ENCODE results near the gene RDH12. TPM values are rescaled to one million over a fixed set of nuclear protein-coding genes. Genes with fewer than 3 reads are reported as not detected.

Gene RDH12
- total RNA-seq, 1 experiment from 2014 or later = not detected

DNA sequence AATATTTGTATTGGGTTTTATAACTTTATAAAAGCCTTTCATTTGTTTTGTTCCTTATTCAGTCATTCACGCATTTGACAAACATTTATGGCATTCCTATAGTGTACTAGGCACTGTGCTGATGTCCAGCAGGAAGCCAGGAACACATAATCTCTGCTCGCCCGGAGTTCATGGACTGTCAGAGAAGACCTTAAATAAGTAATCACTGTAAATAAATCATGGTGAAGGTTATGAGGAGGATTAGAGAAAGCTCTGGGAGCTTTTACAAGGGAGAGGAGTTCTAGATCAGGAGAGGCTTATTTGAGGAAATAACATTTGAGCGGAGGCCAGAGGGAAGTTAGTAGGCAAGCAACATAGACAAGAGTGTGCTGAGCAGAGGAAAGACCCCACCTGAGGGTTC lies 4.7 kb upstream of the RDH12 start:
- Mint-ChIP-seq H3K36me3 (ENCODE audit: insufficient read depth, unreplicated experiment) (peaks cover 23% of the 10 kb centered on the region), H3K4me3 (ENCODE audit: unreplicated experiment) (no peak overlapping the region), H3K27ac (ENCODE audit: unreplicated experiment) (no peak overlapping the region), H3K27me3 (ENCODE audit: insufficient read depth, unreplicated experiment) (no peaks in the 10 kb centered on the region), H3K4me1 (ENCODE audit: low read depth, unreplicated experiment) (peaks cover 6% of the 10 kb centered on the region), H3K9me3 (ENCODE audit: unreplicated experiment) (no peaks in the 10 kb centered on the region)
- POLR2A ChIA-PET = no interaction called here
- intact Hi-C loops (cut with micrococcal nuclease; ENCODE audit: unreplicated experiment) = no loop called here
- no peaks in the 10 kb centered on the region for H3K27me3 ChIP-seq (replicated peaks; ENCODE audit: control insufficient read depth, insufficient read depth, low read length)
- no peaks in the 10 kb centered on the region for H3K9me3 ChIP-seq
- 0 out of 2 replicates have a peak, but pooled peaks cover 7% of the 10 kb centered on the region for H3K4me1 ChIP-seq
- no peaks in the 10 kb centered on the region for H3K36me3 ChIP-seq (ENCODE audit: control insufficient read depth, insufficient read depth, low read length)
- no peak overlapping the region for H3K4me3 ChIP-seq (ENCODE audit: low read depth, low read length)
- DNase-seq = no peak
- CTCF ChIA-PET = no interaction called here
- no TSS peak for BruUV-seq (replicated peaks)
- TF ChIP-seq, protein P1, sequence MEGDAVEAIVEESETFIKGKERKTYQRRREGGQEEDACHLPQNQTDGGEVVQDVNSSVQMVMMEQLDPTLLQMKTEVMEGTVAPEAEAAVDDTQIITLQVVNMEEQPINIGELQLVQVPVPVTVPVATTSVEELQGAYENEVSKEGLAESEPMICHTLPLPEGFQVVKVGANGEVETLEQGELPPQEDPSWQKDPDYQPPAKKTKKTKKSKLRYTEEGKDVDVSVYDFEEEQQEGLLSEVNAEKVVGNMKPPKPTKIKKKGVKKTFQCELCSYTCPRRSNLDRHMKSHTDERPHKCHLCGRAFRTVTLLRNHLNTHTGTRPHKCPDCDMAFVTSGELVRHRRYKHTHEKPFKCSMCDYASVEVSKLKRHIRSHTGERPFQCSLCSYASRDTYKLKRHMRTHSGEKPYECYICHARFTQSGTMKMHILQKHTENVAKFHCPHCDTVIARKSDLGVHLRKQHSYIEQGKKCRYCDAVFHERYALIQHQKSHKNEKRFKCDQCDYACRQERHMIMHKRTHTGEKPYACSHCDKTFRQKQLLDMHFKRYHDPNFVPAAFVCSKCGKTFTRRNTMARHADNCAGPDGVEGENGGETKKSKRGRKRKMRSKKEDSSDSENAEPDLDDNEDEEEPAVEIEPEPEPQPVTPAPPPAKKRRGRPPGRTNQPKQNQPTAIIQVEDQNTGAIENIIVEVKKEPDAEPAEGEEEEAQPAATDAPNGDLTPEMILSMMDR (IDR thresholded peaks at IDR 0.05; ENCODE audit: insufficient read depth in 1 of 2, low read depth in 1 of 2, low read length in 1 of 2, severe bottlenecking in 1 of 2, unreplicated experiment in 1 of 2) = no peak

DNA sequence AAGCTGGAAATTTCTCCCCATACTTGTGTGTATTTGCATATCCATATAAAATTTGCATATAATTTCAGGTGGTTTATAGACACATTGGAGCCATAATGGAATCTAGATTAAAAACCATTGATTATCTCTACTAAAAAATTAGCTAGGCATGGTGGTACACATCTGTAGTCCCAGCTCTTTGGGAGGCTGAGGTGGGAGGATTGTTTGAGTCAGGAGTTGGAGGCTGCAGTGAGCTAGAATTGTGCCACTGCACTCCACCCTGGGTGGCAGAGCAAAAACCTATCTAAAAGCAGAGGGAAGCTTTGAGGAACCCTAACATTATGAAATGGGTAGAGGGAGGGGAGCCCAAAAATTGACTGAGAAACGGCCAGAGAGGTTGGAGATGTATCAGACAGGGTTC lies 3.5 kb upstream of the RDH12 start:
- Histone ChIP-seq H3K9me3 (no peaks in the 10 kb centered on the region), H3K36me3 (ENCODE audit: control insufficient read depth, insufficient read depth, low read length) (no peaks in the 10 kb centered on the region), H3K27me3 (replicated peaks; ENCODE audit: control insufficient read depth, insufficient read depth, low read length) (no peaks in the 10 kb centered on the region), H3K4me1 (0 out of 2 replicates have a peak, but pooled peaks cover 7% of the 10 kb centered on the region), H3K4me3 (ENCODE audit: low read depth, low read length) (no peak overlapping the region)
- intact Hi-C loops (cut with micrococcal nuclease; ENCODE audit: unreplicated experiment) = no loop called here
- no TSS peak for BruUV-seq (replicated peaks)
- peaks cover 6% of the 10 kb centered on the region for H3K4me1 Mint-ChIP-seq (ENCODE audit: low read depth, unreplicated experiment)
- TF ChIP-seq, protein P1 (IDR thresholded peaks at IDR 0.05; ENCODE audit: insufficient read depth in 1 of 2, low read depth in 1 of 2, low read length in 1 of 2, severe bottlenecking in 1 of 2, unreplicated experiment in 1 of 2) = no peak
- H3K36me3 Mint-ChIP-seq (ENCODE audit: insufficient read depth, unreplicated experiment) = peaks cover 17% of the 10 kb centered on the region
- H3K27me3 Mint-ChIP-seq (ENCODE audit: insufficient read depth, unreplicated experiment) = no peaks in the 10 kb centered on the region
- POLR2A ChIA-PET = no interaction called here
- CTCF ChIA-PET = no interaction called here
- no peak for DNase-seq
- no peak overlapping the region for H3K4me3 Mint-ChIP-seq (ENCODE audit: unreplicated experiment)
- no peak overlapping the region for H3K27ac Mint-ChIP-seq (ENCODE audit: unreplicated experiment)
- H3K9me3 Mint-ChIP-seq (ENCODE audit: unreplicated experiment) = no peaks in the 10 kb centered on the region

DNA sequence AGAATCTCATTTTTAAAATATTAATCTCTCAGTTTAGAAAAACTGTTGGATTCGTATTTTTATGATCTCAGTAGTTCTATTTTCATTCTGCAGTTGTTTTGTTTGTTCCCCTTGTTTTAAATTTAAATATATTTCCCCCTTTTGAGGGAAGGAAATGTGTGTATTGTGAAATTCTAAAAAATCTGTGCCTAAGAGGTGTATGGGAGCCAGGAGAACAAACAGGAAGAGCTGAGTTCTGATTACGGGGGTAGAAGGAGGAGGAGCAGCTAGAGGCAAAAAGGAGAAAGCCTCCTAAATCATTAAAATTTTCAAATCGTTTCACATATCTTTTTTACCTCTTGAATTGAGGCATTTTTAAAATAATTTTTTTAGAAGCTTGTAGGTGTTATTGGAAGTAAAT lies 2.3 kb downstream of the RDH12 start:
- Histone ChIP-seq H3K36me3 (ENCODE audit: control insufficient read depth, insufficient read depth, low read length) (no peaks in the 10 kb centered on the region), H3K27me3 (replicated peaks; ENCODE audit: control insufficient read depth, insufficient read depth, low read length) (no peaks in the 10 kb centered on the region), H3K4me1 (no peaks in the 10 kb centered on the region), H3K9me3 (no peaks in the 10 kb centered on the region), H3K4me3 (ENCODE audit: low read depth, low read length) (no peak overlapping the region)
- intact Hi-C loops (cut with micrococcal nuclease; ENCODE audit: unreplicated experiment) = loop anchor here (1.0 to 5.0 kb wide), 6 partner anchors 37 to 277 kb away; partner anchors contain the start of gene ARG2
- Mint-ChIP-seq H3K27me3 (ENCODE audit: insufficient read depth, unreplicated experiment) (no peaks in the 10 kb centered on the region), H3K27ac (ENCODE audit: unreplicated experiment) (no peak overlapping the region), H3K9me3 (ENCODE audit: unreplicated experiment) (no peaks in the 10 kb centered on the region), H3K4me3 (ENCODE audit: unreplicated experiment) (no peak overlapping the region), H3K4me1 (ENCODE audit: low read depth, unreplicated experiment) (no peaks in the 10 kb centered on the region), H3K36me3 (ENCODE audit: insufficient read depth, unreplicated experiment) (no peaks in the 10 kb centered on the region)
- no peak for DNase-seq
- TF ChIP-seq, protein P1 (IDR thresholded peaks at IDR 0.05; ENCODE audit: insufficient read depth in 1 of 2, low read depth in 1 of 2, low read length in 1 of 2, severe bottlenecking in 1 of 2, unreplicated experiment in 1 of 2) = no peak
- ChIA-PET CTCF (interaction anchor here (0.6 to 2.2 kb wide), 29 partner anchors 8 to 1345 kb away, joined by 3 to 40 read pairs (median 5); partner anchors contain the start of genes ARG2, PIGH, PLEKHH1 and RDH11), POLR2A (interaction anchor here (0.6 to 1.5 kb wide), 5 partner anchors 8 to 104 kb away, joined by 4 to 8 read pairs (median 5); partner anchors contain the start of genes PIGH and RDH11)
- no TSS peak for BruUV-seq (replicated peaks)
